ENCODE results near the gene KANSL2. TPM values are rescaled to one million over a fixed set of nuclear protein-coding genes. Genes with fewer than 3 reads are reported as not detected.

Gene KANSL2
- total RNA-seq = 34.0 and 37.8 TPM in 2 replicates

GRCh38 chr12:48681710-48682532, at the start of gene KANSL2:
Gene KANSL2, minus strand, starts transcription at chr12:48682238. Its CDS starts 606 bp downstream, at chr12:48681632.

GRCh38 chr12:48716493-48717251, 34.6 kb upstream of the KANSL2 start, which contains the start of gene CCNT1:
Gene CCNT1, minus strand, starts transcription at chr12:48716707. Its CDS starts 32 bp downstream, at chr12:48716675.

Other genes starting within 250 kb of the KANSL2 start
- gene ANP32D, start 209.7 kb downstream of the KANSL2 start, total RNA-seq = 0.12 TPM in 1 of 2 replicates, not detected in the other
- not detected in 2 replicates for gene C12orf54, start 199.7 kb downstream of the KANSL2 start, total RNA-seq
- not detected in 2 replicates for gene OR8S1, start 156.6 kb downstream of the KANSL2 start, total RNA-seq
- gene LALBA, start 112.2 kb downstream of the KANSL2 start, total RNA-seq = not detected in 2 replicates
- gene CCNT1, start 34.5 kb upstream of the KANSL2 start, total RNA-seq = 19.6 and 19.9 TPM in 2 replicates
- gene ADCY6, start 106.9 kb upstream of the KANSL2 start, total RNA-seq = 126 and 132 TPM in 2 replicates
- 14.7 and 20.7 TPM in 2 replicates for gene CACNB3, start 136.3 kb upstream of the KANSL2 start, total RNA-seq
- 73.4 and 99.9 TPM in 2 replicates for gene DDX23, start 169.9 kb upstream of the KANSL2 start, total RNA-seq
- gene RND1, start 183.6 kb upstream of the KANSL2 start, total RNA-seq = 0.40 and 0.62 TPM in 2 replicates
- gene FKBP11, start 243.3 kb upstream of the KANSL2 start, total RNA-seq = 15.9 and 16.8 TPM in 2 replicates